GM12874 (cell line): ENCODE data around the gene SLC6A12.

ENCODE experiments used
- TF ChIP-seq, protein P1 (sequence below): IDR thresholded peaks from 2 replicates; pipeline ENCODE4 v1.5.1; 2011; ENCODE audit warnings: low read depth, mild to moderate bottlenecking, control low read depth, low read length, moderate library complexity; ENCODE audit not compliant: insufficient read depth

Gene SLC6A12

DNA sequence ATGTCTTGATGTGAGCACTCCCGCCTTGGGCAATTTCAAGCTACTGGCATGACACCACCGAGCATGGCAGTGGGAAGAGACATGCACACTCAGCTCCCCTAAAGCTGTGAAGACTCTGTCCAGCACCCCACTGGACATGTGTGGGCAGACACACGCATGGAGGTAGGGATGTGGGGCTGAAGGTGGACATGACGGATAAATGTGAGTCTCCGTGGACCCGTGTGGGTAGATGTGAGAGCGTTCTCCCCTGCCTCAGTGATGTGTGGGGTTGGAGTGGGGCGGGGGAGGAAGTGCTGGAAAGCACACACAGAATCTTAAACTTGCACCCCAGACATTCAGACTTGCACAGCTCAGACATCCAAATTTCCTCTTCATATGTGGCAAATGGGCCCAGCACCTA is 12.6 kb downstream of the SLC6A12 start:
- TF ChIP-seq, protein P1, sequence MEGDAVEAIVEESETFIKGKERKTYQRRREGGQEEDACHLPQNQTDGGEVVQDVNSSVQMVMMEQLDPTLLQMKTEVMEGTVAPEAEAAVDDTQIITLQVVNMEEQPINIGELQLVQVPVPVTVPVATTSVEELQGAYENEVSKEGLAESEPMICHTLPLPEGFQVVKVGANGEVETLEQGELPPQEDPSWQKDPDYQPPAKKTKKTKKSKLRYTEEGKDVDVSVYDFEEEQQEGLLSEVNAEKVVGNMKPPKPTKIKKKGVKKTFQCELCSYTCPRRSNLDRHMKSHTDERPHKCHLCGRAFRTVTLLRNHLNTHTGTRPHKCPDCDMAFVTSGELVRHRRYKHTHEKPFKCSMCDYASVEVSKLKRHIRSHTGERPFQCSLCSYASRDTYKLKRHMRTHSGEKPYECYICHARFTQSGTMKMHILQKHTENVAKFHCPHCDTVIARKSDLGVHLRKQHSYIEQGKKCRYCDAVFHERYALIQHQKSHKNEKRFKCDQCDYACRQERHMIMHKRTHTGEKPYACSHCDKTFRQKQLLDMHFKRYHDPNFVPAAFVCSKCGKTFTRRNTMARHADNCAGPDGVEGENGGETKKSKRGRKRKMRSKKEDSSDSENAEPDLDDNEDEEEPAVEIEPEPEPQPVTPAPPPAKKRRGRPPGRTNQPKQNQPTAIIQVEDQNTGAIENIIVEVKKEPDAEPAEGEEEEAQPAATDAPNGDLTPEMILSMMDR = no peak

- TF ChIP-seq, protein P1 = no peak
Measured at GRCh38 chr12:198705-199104, 15.3 kb downstream of the SLC6A12 start.

DNA sequence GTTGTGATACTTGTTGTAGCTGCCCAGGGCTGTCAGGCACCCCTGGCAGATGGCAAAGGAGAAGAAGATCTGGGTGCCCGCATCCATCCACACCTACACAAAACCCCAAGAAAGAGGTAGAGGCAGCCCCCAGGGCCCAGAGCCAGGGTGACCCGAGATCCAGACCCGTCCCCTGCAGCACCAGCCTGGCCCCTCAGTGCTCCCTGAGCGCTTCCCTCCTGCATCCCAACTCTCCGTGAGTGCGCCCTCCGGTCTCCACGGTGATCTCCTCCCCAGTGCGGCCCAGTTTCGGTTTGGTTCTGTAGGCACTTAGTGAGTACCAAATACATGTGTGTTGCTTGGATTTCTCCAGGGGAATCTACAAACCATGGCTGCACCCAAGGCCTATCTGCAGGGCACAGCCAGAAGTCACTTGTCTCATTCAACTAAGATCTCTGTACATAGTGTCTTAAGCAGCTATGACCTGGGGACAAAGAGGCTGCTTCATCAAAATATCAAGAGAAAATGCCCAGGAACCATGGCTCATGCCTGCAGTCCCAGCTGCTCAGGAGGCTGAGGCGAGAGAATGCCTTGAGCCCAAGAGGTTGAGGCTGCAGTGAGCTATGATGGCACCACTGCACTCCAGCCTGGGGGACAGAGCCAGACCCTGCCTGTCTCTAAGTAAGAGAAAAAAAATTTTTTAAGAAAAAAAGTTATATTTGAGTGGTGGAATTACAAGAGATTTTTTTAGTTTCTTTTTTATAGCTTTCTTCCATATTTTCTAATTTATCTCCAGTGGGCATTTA is 15.9 kb downstream of the SLC6A12 start:
- TF ChIP-seq, protein P1 = no peak

DNA sequence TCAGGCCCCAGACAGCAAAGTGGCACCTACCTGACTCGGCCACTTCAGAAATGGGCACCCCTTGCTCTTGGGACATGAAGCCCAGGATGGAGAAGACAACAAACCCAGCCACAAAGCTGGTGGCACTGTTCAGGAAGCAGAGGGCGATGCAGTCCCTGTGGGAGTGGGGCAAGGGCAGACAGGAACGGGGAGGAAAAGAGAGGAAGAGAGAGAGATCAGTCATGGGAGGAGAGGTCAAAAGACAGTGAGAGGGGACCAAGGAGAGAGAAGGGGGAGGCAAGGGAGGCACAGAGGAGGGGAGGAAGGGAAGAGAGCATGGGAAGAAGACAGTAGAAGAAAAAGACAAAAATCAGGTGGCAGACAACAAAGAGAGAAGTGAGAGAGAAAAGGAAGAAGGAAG is 16.6 kb downstream of the SLC6A12 start:
- TF ChIP-seq, protein P1 = no peak

GRCh38 chr12:196436-196835 is 17.5 kb downstream of the SLC6A12 start:
- TF ChIP-seq, protein P1 = no peak

GRCh38 chr12:195951-196350 is 18.0 kb downstream of the SLC6A12 start:
- TF ChIP-seq, protein P1 = no peak

DNA sequence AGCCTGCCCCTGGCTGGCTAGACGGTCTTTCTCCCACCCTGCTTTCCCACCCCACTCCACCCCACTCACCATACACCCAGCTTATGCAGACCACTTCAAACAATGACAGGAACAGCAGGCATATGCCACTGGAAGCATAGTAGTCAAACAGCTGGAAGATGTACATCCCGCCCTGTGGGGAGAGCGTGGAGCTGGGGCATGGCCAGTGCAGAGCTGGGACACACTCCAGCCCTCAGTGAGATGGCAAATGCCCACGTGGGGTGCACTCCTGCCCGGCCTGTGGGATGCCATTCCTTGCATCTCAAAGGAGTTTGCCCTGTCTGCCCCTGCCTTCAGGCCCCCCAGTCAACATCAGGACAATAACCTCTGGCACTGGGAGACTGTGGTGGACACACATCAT is 18.8 kb downstream of the SLC6A12 start:
- TF ChIP-seq, protein P1 = no peak

DNA sequence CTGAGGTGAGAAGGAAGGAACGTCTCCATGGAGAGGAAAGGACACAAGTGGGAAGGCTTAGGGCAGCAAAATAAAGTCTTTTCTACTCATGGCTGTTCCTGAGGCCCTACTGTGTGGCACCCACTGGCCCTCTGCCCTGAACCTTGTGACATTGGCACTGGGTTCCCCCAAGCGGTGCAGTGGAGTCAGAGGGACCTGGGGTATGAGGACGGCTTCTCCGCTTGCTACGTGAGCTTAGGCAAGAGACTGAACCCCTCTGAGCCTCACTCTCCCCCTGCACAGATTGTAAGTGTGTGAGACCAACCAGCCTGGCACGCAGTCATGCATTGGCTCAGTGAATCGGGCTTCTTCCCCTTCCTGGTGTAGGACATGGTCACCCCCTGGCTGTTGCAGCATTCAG is 19.7 kb downstream of the SLC6A12 start:
- TF ChIP-seq, protein P1 = no peak
